Stimulated activated CD4-positive, alpha-beta T cell treated with anti-CD3 and anti-CD28 coated beads, Interleukin-4, amount 100 ng/mL, for 24 hours (primary cell): ENCODE data around the gene DTNB.

Experiments
- DNase-seq: peaks from one replicate; pipeline ENCODE4 v3.0.0-alpha.2; 2020

Gene DTNB

DNA sequence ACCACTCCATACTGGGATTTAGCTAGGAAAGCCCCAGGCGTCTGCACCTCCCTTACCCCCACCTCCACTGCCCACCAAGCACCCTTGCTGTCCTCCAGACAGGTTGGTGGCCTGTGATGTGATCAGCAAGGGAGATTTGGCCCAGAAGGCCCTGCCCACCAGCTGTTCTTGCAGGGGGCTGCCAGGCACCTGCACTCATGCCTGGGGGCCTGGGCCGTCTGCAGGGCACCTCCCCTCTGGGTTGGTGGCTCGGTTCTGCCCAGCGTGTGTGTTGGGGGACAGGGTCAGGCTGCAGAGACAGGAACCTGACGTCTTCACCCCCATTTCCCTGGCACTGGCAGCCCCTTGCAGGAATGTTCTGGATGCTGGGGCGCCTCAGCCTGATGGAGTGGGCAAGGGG, 337.4 kb downstream of the DTNB start:
- DNase-seq: no peak

- no peak for DNase-seq
These were observed 338.2 kb downstream of the DTNB start for GRCh38 chr2:25335204-25335603.

DNA sequence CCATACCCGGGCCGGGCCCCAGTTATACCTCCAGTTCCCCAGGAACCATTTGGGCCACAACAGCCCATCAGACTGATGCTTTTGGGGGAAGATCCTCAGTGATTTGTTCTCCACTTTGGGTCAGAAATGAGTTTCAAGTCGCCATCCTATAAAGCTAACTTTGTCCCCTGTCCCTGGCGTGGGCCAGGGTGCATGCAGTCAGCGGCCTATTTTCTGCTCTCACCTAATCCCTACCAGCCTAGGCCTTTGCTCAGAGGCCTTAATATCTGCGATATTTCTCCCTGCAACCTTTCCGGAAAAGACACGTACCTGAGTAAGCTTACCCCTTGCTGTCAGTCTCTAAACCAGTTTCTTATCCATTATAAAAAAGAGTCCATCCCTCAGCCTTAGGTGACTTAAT, 338.9 kb downstream of the DTNB start:
- no peak for DNase-seq

GRCh38 chr2:25333981-25334380, 339.4 kb downstream of the DTNB start:
- no peak for DNase-seq

- DNase-seq: no peak
These were observed 340.8 kb downstream of the DTNB start for GRCh38 chr2:25332571-25332970.

GRCh38 chr2:25331686-25332365, 341.6 kb downstream of the DTNB start:
- DNase-seq: peak; percentile 75

DNA sequence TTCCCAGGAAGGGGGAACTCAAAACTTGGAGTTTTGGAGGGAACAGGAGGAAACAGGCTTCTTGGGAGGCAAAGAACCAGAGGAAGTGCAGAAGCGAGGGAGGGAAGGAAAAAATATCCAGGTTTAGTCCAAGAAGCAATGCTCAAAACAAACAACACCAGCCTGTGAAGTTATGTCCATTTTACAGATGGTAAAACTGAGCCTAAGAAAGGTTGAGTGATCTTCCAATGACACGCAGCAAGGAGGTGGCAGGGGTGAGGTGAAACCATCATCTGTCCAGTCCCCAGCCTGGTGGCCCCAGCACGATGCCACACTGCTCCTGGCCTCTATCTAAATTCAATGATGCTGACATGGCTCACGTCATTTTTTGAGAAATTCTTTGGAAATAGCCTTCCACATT, 342.4 kb downstream of the DTNB start:
- DNase-seq: no peak

GRCh38 chr2:25330273-25330672, 343.1 kb downstream of the DTNB start:
- DNase-seq: no peak

- DNase-seq: no peak
These were observed 345.0 kb downstream of the DTNB start for GRCh38 chr2:25328152-25329085.
